SK-N-SH treated with all-trans-retinoic acid at 6 μM for 48 hours (cell line): ENCODE measurements around the gene CHST13.

Experiments
- ATAC-seq: fragments of 200-7000 bp; cut with Tn5 transposase; 3 replicates; pipeline ENCODE4 v1.9.1; 2020; ENCODE audit warnings: mild to moderate bottlenecking, moderate library complexity
- ARNTL ChIP-seq: fragments of 450-650 bp; formaldehyde crosslinking; IDR thresholded peaks from 2 replicates; pipeline ENCODE4 v1.5.0; 2020; ENCODE audit warnings: low read depth, mild to moderate bottlenecking, moderate library complexity, borderline replicate concordance
- BACH2 ChIP-seq: fragments of 250-450 bp; sonication (Bioruptor Pico); IDR thresholded peaks from 2 replicates; pipeline ENCODE4 v1.9.0; 2021; ENCODE audit warnings: mild to moderate bottlenecking, borderline replicate concordance
- CSDC2 ChIP-seq: fragments of 250-450 bp; sonication (Bioruptor Pico); IDR thresholded peaks from 2 replicates; pipeline ENCODE4 v1.5.0; 2020; ENCODE audit warnings: mild to moderate bottlenecking, moderate library complexity
- ESRRG ChIP-seq: fragments of 250-450 bp; sonication (Bioruptor Pico); IDR thresholded peaks from 2 replicates; pipeline ENCODE4 v1.6.1; 2021; ENCODE audit warnings: mild to moderate bottlenecking
- GLIS3 ChIP-seq: fragments of 250-450 bp; sonication (Bioruptor Pico); IDR thresholded peaks from 2 replicates; pipeline ENCODE4 v1.5.0; 2020; ENCODE audit warnings: mild to moderate bottlenecking, moderate library complexity
- OSR1 ChIP-seq: fragments of 250-450 bp; sonication (Bioruptor Pico); IDR thresholded peaks from 2 replicates; pipeline ENCODE4 v1.8.0; 2022; ENCODE audit warnings: moderate library complexity, mild to moderate bottlenecking, inconsistent platforms
- RARB ChIP-seq: fragments of 250-450 bp; sonication (Bioruptor Pico); IDR thresholded peaks from 2 replicates; pipeline ENCODE4 v1.8.0; 2021; ENCODE audit warnings: mild to moderate bottlenecking, moderate library complexity
- SNAI2 ChIP-seq: fragments of 250-450 bp; sonication (Bioruptor Pico); IDR thresholded peaks from 2 replicates; pipeline ENCODE4 v1.5.0; 2020; ENCODE audit warnings: mild to moderate bottlenecking, moderate library complexity
- TCF4 ChIP-seq: fragments of 250-450 bp; sonication (Bioruptor Pico); IDR thresholded peaks from 2 replicates; pipeline ENCODE4 v1.8.0; 2021; ENCODE audit warnings: mild to moderate bottlenecking, moderate library complexity, borderline replicate concordance
- TOX ChIP-seq: fragments of 250-450 bp; sonication (Bioruptor Pico); IDR thresholded peaks from 2 replicates; pipeline ENCODE4 v1.8.0; 2021; ENCODE audit warnings: mild to moderate bottlenecking, moderate library complexity, borderline replicate concordance
- TSHZ2 ChIP-seq: fragments of 250-450 bp; sonication (Bioruptor Pico); IDR thresholded peaks from 2 replicates; pipeline ENCODE4 v1.5.0; 2020; ENCODE audit warnings: mild to moderate bottlenecking, moderate library complexity
- ZC3H10 ChIP-seq: fragments of 250-450 bp; sonication (Bioruptor Pico); IDR thresholded peaks from 2 replicates; pipeline ENCODE4 v1.5.1; 2021; ENCODE audit warnings: mild to moderate bottlenecking, moderate library complexity
- ZFP3 ChIP-seq: fragments of 250-450 bp; sonication (Bioruptor Pico); IDR thresholded peaks from 2 replicates; pipeline ENCODE4 v1.5.0; 2020; ENCODE audit warnings: mild to moderate bottlenecking, moderate library complexity
- ZFP30 ChIP-seq: fragments of 450-650 bp; formaldehyde crosslinking; IDR thresholded peaks from 2 replicates; pipeline ENCODE4 v1.5.0; 2022; ENCODE audit warnings: mild to moderate bottlenecking, moderate library complexity
- ZNF565 ChIP-seq: fragments of 450-650 bp; formaldehyde crosslinking; conservative IDR thresholded peaks from 2 replicates; pipeline ENCODE4 v1.5.0; 2020; ENCODE audit warnings: low read depth, mild to moderate bottlenecking, moderate library complexity
- ZNF70 ChIP-seq: fragments of 450-650 bp; formaldehyde crosslinking; IDR thresholded peaks from 2 replicates; pipeline ENCODE4 v1.5.0; 2020; ENCODE audit warnings: mild to moderate bottlenecking, moderate library complexity
- ZNF8 ChIP-seq: fragments of 450-650 bp; formaldehyde crosslinking; IDR thresholded peaks from 2 replicates; pipeline ENCODE4 v1.5.0; 2020; ENCODE audit warnings: mild to moderate bottlenecking, moderate library complexity
- TF ChIP-seq, protein P1 (sequence below): fragments of 250-450 bp; sonication (Bioruptor Pico); IDR thresholded peaks from 2 replicates; pipeline ENCODE4 v1.8.0; 2021; ENCODE audit warnings: low read depth, mild to moderate bottlenecking, moderate library complexity, borderline replicate concordance
- TF ChIP-seq, protein P2 (sequence below): fragments of 250-450 bp; sonication (Bioruptor Pico); IDR thresholded peaks from 2 replicates; pipeline ENCODE4 v1.5.1; 2021; ENCODE audit warnings: mild to moderate bottlenecking, moderate library complexity
- TF ChIP-seq, protein P3 (sequence below): fragments of 250-450 bp; sonication (Bioruptor Pico); IDR thresholded peaks from 2 replicates; pipeline ENCODE4 v1.5.1; 2020; ENCODE audit warnings: low read depth, mild to moderate bottlenecking, moderate library complexity
- TF ChIP-seq, protein P4 (sequence below): fragments of 250-450 bp; sonication (Bioruptor Pico); IDR thresholded peaks from 2 replicates; pipeline ENCODE4 v1.8.0; 2020; ENCODE audit warnings: mild to moderate bottlenecking, moderate library complexity, borderline replicate concordance

Gene CHST13

DNA sequence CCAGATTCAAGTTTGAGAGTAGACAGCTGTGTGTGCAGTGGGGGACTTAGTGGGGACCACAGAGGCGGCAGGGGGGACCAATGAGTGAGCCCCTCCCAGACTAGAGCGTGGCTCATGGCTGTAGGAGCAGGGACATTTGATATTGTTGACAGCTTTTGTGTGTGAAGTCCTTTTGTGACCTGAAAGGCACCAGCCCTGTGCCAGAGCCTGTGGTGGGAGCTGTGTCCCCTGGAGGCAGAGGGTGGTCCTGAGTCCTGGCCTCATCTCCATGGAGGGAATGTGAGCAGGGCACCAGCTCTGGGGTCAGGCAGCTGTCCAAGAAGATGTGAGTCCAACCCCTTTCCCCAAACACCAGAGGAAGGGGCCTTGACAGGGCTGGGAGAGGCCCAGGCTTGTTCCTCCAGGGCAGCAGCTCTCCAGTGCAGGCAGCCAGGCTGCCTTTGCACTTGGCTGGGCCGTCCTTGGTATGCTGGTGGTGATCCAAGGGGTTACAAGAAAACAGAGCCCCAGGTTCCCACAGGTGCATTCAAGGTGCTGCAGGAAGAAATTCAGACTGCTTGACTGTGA lies 44.9 kb downstream of the CHST13 start:
- no peak for TF ChIP-seq OSR1
- TF ChIP-seq SNAI2 (CRISPR knock-in tag) = no peak
- TF ChIP-seq, protein P1, sequence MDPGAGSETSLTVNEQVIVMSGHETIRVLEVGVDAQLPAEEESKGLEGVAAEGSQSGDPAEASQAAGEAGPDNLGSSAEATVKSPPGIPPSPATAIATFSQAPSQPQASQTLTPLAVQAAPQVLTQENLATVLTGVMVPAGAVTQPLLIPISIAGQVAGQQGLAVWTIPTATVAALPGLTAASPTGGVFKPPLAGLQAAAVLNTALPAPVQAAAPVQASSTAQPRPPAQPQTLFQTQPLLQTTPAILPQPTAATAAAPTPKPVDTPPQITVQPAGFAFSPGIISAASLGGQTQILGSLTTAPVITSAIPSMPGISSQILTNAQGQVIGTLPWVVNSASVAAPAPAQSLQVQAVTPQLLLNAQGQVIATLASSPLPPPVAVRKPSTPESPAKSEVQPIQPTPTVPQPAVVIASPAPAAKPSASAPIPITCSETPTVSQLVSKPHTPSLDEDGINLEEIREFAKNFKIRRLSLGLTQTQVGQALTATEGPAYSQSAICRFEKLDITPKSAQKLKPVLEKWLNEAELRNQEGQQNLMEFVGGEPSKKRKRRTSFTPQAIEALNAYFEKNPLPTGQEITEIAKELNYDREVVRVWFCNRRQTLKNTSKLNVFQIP (CRISPR knock-in tag) = no peak
- TF ChIP-seq TOX (CRISPR knock-in tag) = no peak
- TF ChIP-seq, protein P2, sequence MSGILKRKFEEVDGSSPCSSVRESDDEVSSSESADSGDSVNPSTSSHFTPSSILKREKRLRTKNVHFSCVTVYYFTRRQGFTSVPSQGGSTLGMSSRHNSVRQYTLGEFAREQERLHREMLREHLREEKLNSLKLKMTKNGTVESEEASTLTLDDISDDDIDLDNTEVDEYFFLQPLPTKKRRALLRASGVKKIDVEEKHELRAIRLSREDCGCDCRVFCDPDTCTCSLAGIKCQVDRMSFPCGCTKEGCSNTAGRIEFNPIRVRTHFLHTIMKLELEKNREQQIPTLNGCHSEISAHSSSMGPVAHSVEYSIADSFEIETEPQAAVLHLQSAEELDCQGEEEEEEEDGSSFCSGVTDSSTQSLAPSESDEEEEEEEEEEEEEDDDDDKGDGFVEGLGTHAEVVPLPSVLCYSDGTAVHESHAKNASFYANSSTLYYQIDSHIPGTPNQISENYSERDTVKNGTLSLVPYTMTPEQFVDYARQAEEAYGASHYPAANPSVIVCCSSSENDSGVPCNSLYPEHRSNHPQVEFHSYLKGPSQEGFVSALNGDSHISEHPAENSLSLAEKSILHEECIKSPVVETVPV (CRISPR knock-in tag) = no peak
- TF ChIP-seq TSHZ2 = no peak
- no peak for TF ChIP-seq ARNTL (CRISPR knock-in tag)
- TF ChIP-seq, protein P3, sequence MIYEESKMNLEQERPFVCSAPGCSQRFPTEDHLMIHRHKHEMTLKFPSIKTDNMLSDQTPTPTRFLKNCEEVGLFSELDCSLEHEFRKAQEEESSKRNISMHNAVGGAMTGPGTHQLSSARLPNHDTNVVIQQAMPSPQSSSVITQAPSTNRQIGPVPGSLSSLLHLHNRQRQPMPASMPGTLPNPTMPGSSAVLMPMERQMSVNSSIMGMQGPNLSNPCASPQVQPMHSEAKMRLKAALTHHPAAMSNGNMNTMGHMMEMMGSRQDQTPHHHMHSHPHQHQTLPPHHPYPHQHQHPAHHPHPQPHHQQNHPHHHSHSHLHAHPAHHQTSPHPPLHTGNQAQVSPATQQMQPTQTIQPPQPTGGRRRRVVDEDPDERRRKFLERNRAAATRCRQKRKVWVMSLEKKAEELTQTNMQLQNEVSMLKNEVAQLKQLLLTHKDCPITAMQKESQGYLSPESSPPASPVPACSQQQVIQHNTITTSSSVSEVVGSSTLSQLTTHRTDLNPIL (CRISPR knock-in tag) = no peak
- TF ChIP-seq ZNF8 = no peak
- no peak for TF ChIP-seq ZC3H10 (CRISPR knock-in tag)
- no peak for TF ChIP-seq ESRRG (CRISPR knock-in tag)
- TF ChIP-seq, protein P4, sequence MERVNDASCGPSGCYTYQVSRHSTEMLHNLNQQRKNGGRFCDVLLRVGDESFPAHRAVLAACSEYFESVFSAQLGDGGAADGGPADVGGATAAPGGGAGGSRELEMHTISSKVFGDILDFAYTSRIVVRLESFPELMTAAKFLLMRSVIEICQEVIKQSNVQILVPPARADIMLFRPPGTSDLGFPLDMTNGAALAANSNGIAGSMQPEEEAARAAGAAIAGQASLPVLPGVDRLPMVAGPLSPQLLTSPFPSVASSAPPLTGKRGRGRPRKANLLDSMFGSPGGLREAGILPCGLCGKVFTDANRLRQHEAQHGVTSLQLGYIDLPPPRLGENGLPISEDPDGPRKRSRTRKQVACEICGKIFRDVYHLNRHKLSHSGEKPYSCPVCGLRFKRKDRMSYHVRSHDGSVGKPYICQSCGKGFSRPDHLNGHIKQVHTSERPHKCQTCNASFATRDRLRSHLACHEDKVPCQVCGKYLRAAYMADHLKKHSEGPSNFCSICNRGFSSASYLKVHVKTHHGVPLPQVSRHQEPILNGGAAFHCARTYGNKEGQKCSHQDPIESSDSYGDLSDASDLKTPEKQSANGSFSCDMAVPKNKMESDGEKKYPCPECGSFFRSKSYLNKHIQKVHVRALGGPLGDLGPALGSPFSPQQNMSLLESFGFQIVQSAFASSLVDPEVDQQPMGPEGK (CRISPR knock-in tag) = no peak
- TF ChIP-seq CSDC2 (CRISPR knock-in tag) = no peak
- TF ChIP-seq ZFP30 (CRISPR knock-in tag) = no peak
- no peak for TF ChIP-seq TCF4 (CRISPR knock-in tag)
- TF ChIP-seq ZFP3 (CRISPR knock-in tag) = no peak
- no peak for ATAC-seq

DNA sequence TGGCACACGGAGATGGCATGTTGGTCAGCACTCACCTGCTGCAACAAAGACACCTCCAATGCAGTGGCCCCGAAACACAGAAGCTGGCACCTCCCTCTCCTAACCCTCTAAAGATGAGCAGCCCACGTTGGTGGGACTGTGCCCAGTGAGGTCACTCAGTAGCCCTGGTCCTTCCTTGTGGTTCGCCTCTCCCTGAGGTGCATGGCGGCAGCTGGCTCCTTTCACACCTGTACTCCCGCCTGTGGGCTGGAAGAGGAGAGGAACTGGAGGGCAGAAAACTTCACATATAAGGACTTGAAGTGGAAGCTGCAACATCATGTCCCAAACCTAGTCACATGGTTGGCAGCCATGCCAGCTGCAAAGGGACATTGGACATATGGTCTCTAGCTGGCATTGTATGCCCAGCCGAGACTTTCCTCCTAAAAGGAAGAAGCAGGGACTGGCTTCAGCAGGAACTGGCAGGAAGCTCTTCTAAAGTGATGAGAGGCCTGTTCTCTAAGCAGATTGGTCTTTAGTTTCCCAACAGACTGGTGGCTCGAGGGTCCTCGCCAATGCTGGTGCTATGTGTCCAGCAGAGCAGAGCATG lies 45.5 kb downstream of the CHST13 start:
- ATAC-seq = no peak
- no peak for TF ChIP-seq ZNF565 (CRISPR knock-in tag)
- TF ChIP-seq ARNTL (CRISPR knock-in tag) = no peak
- TF ChIP-seq TSHZ2 = no peak
- no peak for TF ChIP-seq OSR1
- TF ChIP-seq ZC3H10 (CRISPR knock-in tag) = no peak
- no peak for TF ChIP-seq TCF4 (CRISPR knock-in tag)
- TF ChIP-seq, protein P4 (CRISPR knock-in tag) = no peak
- TF ChIP-seq, protein P3 (CRISPR knock-in tag) = no peak
- TF ChIP-seq GLIS3 (CRISPR knock-in tag) = no peak
- TF ChIP-seq RARB = no peak
- no peak for TF ChIP-seq ZNF8
- no peak for TF ChIP-seq BACH2 (CRISPR knock-in tag)
- TF ChIP-seq, protein P2 (CRISPR knock-in tag) = no peak
- no peak for TF ChIP-seq ZNF70 (CRISPR knock-in tag)
